CD4-positive, alpha-beta T cell treated with Interleukin-4 for 1 hour (primary cell): Measurements from ENCODE around the gene WNT3A.

Experiments used
- DNase-seq, 2 donors: peaks; one replicate each; pipeline ENCODE4 v3.0.0-alpha.2; 2020 to 2022

Gene WNT3A

DNA sequence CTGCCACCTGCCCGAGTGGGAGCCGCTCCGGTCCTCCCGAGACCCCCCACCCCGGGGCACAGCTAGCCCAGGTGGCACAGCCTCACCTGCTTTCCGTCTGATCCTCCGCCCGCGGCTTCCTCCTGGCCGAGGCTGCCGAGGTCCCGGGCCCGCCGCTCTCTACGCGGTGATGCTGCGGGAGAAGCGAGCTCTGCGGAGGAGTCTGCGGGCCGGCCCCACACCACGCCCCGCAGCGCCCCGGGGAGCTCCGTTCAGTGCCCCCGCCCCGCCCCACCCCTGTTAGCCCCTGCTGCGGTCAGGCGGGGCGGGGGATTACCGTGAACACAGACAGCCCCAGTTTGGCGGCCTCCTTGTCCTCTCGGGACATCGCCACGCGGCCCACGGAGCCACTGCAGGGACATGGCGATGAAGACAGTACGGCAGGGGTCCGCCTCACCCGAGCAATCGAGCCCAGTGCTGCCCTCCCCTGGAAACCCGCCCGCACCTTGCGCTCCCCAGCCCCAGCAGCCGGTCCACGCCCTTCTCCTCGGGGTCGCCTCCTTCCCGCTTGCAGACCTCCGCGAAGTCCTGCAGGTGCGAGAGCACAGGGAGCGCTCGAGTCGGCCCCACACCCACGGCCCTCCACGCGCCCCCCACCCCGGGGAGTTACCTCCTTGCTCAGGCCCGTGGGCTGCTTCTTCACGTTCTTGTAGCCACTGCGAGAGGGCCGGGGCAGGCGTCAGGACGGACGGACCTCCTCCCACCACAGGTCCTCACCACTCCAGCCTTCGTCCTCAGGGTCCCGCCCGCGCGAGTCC lies 95.4 kb downstream of the WNT3A start:
- peak; percentile 69 to 73 for DNase-seq

DNA sequence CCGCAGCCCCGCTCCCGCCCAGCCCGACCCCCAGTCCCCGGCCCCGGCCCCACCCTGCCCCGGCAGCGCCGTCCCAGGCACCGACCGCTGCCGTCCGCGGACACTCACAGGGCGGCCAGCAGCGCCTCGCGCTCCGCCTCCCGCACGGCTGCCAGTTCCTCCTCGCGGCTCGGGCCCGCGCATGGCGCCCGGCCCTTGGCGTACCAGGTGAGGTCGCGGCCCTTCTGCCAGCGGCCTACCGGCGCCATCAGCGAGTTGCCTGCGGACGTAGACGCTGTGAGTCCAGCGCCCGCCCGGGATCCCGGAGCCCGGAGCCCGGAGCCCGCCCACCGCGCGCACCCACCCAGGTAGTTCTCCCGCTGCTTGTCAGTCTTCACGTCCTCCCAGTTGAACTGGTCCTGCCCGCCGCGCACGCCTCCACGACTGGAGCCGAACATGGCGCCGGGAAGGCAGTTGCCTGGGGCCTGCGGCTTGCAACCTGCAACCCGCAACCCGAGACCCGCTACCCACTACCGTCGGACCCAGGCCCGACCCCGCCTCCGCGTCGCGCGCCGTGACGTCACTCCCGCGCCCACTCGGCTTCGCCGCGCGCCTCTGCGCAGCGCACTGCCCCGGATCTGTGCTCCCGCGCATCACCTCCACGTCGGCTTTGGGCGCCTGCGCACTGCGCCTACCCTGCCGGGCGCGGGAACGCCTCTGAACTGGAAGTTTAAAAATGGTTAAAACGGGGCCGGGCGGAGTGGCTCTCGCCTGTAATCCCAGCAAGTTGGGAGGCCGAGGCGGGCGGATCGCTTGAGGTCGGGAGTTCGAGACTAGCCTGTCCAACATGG lies 96.2 kb downstream of the WNT3A start, which contains the start of gene C1orf35:
TSS of gene C1orf35 (minus strand) at position 535 of the 830 bp plus-strand sequence. CDS start at position 437, 98 bp downstream.
- DNase-seq, result peak; percentile 94

DNA sequence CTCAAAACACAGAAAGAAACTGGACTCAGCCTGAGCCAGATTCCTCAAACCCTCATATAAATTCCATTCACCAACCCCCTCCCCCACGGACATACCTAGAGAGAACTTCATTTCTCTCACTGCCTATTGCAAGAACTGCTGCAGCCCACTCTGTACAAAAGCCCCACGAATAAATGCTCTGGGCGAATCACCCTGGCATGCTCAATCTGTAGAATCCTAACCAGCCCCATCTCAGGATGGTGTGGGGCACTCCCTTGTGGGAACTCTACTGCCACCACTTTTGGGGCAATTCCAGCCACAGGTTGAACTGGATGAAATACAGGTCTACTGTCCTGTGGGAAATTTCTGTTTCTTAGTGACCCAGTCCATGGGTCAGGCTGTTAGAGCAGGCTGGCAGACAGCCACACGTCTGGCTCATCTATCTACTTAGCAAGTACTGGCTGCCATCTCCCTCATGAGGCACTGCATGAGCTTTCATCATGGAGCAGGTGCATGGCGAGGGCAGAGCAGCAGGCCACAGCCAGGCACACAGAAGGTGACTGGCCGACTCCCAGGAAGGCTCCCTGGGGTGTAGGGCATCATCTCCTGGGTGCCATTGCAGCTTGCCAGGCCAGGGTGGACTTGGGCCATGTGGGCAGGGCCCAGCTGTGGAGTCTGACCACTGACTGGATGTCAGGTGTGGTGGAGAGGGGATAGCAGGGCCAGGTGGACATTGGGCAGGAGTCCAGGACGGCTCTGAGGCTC lies 97.9 kb downstream of the WNT3A start:
- DNase-seq, result no peak

DNA sequence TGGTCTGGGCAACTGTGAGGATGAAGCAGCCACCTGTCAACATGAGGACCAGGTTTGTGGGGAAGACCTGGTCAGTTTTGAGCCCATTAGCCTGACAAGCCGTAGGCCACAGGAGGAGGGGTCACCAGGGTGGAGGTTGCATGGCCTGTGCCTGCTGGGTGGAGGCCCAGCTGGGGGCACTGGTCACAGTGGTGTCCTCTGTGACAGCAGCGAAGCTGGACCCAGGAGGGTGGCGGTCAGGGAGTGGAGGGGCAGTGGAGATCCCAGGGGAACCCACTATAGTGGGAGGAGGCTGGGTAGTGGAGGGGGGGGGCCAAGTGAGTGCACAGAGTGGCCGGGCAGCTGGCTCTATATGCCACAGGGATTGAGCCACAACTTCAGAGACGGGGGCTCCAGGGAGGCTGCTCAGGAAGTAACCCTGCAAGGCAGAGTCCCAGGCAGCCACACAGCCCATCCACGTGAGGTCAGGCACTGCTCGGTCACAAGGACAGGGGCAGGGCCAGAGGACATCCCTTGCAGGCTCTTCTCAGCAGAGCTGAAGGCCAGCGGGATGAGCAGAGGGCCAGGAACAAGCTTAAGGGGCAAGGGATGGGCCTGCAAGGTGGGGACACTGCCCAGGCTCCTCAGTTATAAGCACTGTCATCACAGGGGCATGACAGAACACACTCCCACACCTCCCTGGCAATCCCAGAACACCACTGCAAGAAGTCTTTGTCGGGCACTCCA lies 98.6 kb downstream of the WNT3A start:
- no peak for DNase-seq

DNA sequence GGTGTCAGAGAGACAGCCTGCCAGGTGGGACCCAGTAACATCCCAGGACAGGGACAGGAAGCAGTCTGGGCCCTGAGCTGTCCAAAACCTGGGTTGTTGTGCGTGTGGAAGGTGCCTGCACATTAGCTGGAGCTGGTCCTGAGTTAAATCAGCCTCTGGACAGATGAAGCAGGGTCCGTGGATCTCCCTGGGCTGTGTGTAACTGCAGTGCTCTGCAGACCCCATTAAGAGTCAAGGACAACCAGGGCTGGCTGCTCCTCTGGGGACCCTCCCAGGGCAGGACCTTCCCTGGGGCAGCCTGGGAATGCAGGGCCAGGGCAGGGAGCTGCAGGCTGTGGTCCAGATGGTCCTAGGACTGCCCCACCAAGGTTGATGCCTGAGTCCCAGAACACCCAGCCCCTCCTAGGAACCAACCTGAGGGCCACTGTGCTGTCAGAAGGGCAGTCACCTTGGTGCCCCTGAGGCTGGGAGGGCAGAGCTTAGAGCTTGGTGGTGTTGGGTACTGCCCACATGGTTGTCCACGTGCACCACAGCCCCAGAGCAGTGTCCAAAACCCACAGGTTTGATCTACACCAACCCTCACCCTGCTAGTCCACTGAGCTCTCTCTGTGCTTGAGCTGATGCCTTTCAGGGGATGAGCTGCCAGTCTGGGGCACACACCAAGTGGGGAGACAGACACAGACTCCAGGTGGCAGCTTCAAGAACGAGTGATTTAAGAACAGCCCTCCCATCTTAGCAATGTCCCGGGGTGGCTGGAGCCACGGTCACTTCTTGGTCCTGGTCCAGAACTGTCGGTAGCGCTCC lies 99.4 kb downstream of the WNT3A start:
- DNase-seq, result no peak

DNA sequence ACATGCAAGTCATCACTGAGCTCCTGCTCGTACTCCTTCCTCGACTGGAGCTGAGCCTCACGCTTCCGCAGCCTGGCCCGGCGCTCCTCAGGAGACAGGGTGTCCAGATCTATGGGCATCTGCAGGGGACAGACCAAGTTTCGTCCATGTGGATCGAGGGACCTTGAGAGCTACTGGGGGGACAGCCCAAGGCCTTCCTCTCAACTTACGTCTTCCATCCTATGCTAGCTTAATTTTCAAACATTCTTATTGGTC lies 99.9 kb downstream of the WNT3A start:
- no peak for DNase-seq

DNA sequence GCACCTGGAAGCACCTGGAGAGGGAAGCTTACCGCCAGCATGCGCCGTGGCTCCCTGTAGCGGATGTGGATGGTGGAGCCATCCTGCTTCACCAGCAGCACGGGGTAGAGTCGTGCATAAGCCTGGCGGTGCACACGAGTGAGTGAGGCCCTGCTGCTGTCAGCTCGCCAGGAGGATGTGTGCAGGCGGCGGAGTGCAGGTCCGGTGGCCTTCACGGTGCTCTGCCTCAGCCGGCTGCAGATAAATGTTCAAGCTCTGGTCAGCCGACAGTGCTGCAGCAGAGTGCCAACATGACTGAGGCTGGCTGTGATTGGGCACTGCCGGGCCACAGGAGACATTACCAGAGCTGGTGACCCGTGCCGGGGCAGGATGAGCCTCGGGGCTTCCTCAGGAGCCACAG lies 100.8 kb downstream of the WNT3A start:
- no peak for DNase-seq

DNA sequence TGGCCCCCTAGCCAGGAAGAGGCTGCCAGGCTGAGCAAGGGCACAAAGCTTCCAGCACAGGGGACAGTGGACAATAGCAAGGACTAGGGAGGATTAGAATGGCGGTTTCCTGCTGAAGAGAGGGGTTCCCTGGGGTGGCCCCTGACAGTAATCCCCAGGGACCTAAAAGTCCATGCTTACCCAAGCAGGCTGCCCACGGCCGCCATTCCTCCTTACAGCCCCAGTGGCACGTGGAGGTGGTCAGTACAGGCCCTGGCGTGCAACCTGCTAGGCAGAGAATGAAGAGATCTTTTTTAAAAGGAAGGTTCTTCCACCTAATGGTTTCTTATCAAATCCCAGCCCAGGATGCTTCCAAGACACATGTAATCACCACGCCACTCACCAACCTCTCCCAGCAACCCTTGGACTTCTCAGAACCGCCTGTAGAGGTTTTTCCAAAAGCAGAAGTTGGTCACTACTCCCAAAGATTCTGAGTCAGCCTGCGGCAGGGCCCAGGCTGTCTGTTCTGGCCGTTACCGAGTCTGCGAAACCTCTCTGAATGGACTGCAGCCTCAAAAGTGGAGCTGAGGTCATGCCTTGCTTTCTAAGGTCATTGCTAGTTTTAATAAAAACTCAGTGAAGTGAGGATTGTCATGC lies 101.4 kb downstream of the WNT3A start:
- DNase-seq, result no peak

DNA sequence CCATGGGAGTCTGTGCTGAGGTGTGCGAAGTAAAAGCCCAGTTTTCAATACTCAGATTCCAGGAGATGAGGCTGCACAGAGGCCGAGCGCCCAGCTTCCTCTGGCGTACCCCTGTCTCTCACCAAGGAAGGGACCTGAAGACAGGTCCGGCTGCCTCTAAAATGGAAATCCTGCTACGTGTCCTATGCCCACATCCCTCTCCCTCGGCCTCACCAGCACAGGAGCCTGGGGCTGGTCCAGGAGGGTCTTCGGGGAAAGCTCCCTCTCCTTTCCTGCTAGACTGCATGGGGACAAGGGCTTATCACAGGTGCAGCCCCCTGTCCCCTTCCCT lies 101.9 kb downstream of the WNT3A start:
- no peak for DNase-seq

DNA sequence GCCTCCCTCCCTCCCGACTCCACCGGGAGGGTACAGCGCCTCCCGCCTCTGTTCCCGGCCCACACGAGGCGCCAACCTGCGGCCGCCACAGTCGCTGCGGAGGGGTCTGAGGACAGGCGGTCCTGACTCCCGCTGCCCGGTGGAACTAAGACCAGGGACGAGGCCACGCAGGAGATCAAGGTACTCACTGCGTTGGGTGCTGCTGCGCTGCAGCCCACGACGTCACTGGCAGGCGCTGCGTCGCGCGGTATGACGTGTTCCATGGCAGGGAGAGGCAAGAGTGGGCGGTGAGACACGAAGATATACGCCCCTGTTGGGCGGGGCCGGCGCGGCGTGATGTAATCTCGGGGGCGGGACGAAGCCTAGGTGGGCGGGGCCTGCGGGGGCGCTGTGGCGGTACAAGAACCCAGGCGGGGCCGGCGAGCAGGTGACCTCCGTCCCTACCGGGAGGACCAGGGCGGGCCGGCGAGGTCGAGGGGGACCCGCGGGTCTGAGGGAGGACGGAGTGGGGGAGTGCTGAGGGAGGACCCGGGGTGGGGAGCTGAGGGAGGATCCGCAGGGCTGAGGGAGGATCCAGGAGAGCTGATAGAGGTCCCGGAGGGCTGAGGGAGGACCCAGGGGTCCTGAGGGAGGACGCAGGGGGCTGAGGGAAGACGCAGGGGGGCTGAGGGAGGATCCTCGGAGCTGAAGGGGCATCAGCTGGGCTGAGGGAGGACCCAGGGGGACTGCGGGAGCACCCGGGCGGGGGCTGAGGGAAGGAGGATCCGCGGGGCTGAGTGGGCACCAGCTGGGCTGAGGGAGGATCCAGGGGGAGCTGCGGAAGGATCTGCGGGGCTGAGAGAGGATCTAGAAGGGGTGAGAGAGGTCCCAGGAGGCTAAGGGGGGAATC lies 102.5 kb downstream of the WNT3A start, which contains the start of gene MRPL55:
TSS of gene MRPL55 (minus strand) at position 227 of the 889 bp plus-strand sequence. CDS start 1,039 bp downstream, outside the sequence.
- peak; percentile 97 to 98 for DNase-seq

DNA sequence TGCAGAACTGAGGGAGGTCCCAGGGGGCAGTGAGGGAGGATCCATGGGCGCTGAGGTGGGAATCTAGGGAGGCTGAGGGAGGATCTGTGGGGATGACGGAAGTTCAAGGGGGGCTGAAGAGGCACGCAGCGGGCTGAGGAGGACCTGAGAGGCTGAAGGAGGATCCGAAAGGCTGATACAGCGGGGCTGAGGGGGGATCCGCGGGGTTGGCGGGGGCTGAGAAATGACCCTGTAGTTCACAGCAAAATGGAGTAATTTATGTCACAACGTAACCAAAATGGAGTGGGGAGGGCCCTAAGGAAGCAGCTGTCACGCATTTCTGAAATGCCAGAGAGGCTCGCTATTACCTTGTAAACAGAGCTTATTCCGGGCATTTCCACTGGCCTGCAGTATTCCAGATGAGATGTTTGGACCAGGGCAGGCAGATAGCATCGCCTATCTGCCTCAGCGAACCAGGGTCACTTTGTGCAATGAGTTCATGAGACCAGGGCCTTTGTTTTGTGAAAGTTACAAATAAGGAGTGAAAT lies 103.2 kb downstream of the WNT3A start:
- DNase-seq, result no peak

DNA sequence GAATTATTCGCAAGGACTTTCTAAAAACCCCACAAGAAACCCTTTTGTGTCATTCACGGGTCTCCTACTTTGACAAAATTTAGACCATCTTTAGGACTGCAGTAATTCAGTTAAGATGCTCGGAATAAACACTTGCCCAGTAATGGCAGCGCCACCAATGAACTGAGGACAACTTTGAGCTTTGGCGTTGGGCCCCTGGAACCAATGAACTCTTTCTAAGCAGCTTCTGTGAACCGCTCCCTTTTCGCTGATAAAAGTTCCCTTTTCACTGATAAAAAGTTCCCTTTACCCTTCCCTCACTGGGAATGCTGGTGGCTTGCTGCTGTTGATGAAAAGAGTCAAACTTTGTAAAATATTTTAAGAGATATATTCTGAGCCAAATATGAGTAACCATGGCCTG lies 103.8 kb downstream of the WNT3A start:
- no peak for DNase-seq
